H1 (cell line): ENCODE measurements around the gene KIF3B. TPM values are rescaled to one million over a fixed set of nuclear protein-coding genes. Genes with fewer than 3 reads are reported as not detected.

ENCODE experiments used
- CTCF ChIA-PET: fragments of 300-600 bp; sonication (Branson Sonifier 250); formaldehyde crosslinking; loops from one replicate; lab custom pipeline; 2021; ENCODE audit not compliant: partially characterized antibody; lab: Charles Lee
- POLR2A ChIA-PET: fragments of 300-600 bp; sonication (Branson Sonifier 250); formaldehyde crosslinking; loops from one replicate; lab custom pipeline; 2021; ENCODE audit warnings: inconsistent platforms; ENCODE audit not compliant: partially characterized antibody; lab: Charles Lee
- DNase-seq, 2 experiments: peaks; one replicate each; pipeline versions ENCODE4 v3.0.0 to v3.0.0-alpha.2; 2010 to 2022; ENCODE audit warnings: low spot score in 2 of 2, low read depth in 1 of 2, mixed read lengths in 1 of 2
- FAIRE-seq: peaks from 2 replicates; lab custom pipeline; 2011; peaks lifted over from hg19 to GRCh38; lab: Jason Lieb, UNC
- H2AFZ ChIP-seq: 2 replicates; pipeline ENCODE4 v1.8.1; 2012; ENCODE audit warnings: low read length, inconsistent platforms
- H2AK5ac ChIP-seq: 2 replicates; pipeline ENCODE4 v1.6.1; 2013; ENCODE audit warnings: low read depth, low read length
- H2BK120ac ChIP-seq: replicated peaks from 2 replicates; pipeline ENCODE3; 2013; ENCODE audit warnings: low read depth, low read length, inconsistent platforms
- H2BK12ac ChIP-seq: 2 replicates; pipeline ENCODE4 v1.6.1; 2013; ENCODE audit warnings: low read depth, low read length
- H2BK15ac ChIP-seq: 2 replicates; pipeline ENCODE4 v1.6.1; 2013; ENCODE audit warnings: low read length
- H2BK20ac ChIP-seq: 2 replicates; pipeline ENCODE4 v1.6.1; 2013; ENCODE audit warnings: low read length
- H2BK5ac ChIP-seq: 2 replicates; pipeline ENCODE4 v1.6.1; 2013; ENCODE audit warnings: low read depth, low read length
- H3K14ac ChIP-seq: 2 replicates; pipeline ENCODE4 v1.6.1; 2013; ENCODE audit warnings: inconsistent platforms; ENCODE audit not compliant: insufficient read length
- H3K18ac ChIP-seq: 2 replicates; pipeline ENCODE4 v1.6.1; 2013; ENCODE audit warnings: low read length; ENCODE audit errors: extremely low read depth
- H3K23ac ChIP-seq: 2 replicates; pipeline ENCODE4 v1.6.1; 2013; ENCODE audit warnings: inconsistent platforms; ENCODE audit not compliant: insufficient read length
- H3K23me2 ChIP-seq: 2 replicates; pipeline ENCODE4 v1.6.1; 2013; ENCODE audit warnings: low read depth, low read length
- H3K27ac ChIP-seq: 2 replicates; pipeline ENCODE4 v1.6.1; 2011; ENCODE audit warnings: low read depth, low read length, inconsistent platforms
- H3K27me3 ChIP-seq, 4 experiments: replicated peaks in 1 of 4; 1 replicate in 1 of 4; 2 replicates in 3 of 4; pipeline versions ENCODE4 v1.6.1 to v1.8.1; 2011 to 2013; ENCODE audit warnings: low read length in 3 of 4, mild to moderate bottlenecking in 3 of 4, inconsistent platforms in 2 of 4, mixed read lengths in 2 of 4, moderate library complexity in 1 of 4; ENCODE audit not compliant: control insufficient read depth in 3 of 4, insufficient read depth in 3 of 4; ENCODE audit errors: extremely low read depth in 1 of 4
- H3K36me3 ChIP-seq, 4 experiments: 2 replicates each; pipeline versions ENCODE4 v1.6.1 to v1.8.1; 2011 to 2013; ENCODE audit warnings: mild to moderate bottlenecking in 4 of 4, low read length in 3 of 4, moderate library complexity in 2 of 4, control low read depth in 1 of 4, inconsistent platforms in 1 of 4; ENCODE audit not compliant: insufficient read depth in 4 of 4, control insufficient read depth in 2 of 4
- H3K4ac ChIP-seq: replicated peaks from 2 replicates; pipeline ENCODE3; 2013; ENCODE audit warnings: low read length, low read depth, mixed read lengths, inconsistent platforms; ENCODE audit not compliant: insufficient read length
- H3K4me1 ChIP-seq, 4 experiments: replicated peaks in 1 of 4; 1 replicate in 1 of 4; 2 replicates in 3 of 4; pipeline versions ENCODE4 v1.6.1 to v1.8.1; 2011 to 2013; ENCODE audit warnings: low read length in 3 of 4, inconsistent platforms in 2 of 4, mixed read lengths in 1 of 4; ENCODE audit not compliant: insufficient read depth in 4 of 4, control insufficient read depth in 3 of 4
- H3K4me2 ChIP-seq, 2 experiments: 2 replicates each; pipeline versions ENCODE4 v1.6.1 to v1.8.1; 2011 to 2013; ENCODE audit warnings: low read depth in 2 of 2, low read length in 2 of 2, control low read depth in 1 of 2, inconsistent platforms in 1 of 2, mild to moderate bottlenecking in 1 of 2; ENCODE audit not compliant: insufficient read depth in 1 of 2
- H3K4me3 ChIP-seq, 4 experiments: fragments of 200-600, 300-600 bp in 1 of 4; sonication (generic), shearing (Covaris generic), sonication (Bioruptor Twin) in 1 of 4; 2 replicates each; pipeline versions ENCODE4 v1.5.1 to v1.8.1; 2011 to 2016; ENCODE audit warnings: low read length in 4 of 4, low read depth in 3 of 4, control low read depth in 2 of 4, inconsistent platforms in 2 of 4, mild to moderate bottlenecking in 2 of 4, mixed read lengths in 1 of 4, moderate library complexity in 1 of 4; ENCODE audit not compliant: insufficient read depth in 2 of 4; ENCODE audit errors: extremely low read depth in 1 of 4
- H3K56ac ChIP-seq: replicated peaks from 2 replicates; pipeline ENCODE3; 2013; ENCODE audit warnings: low read depth, mild to moderate bottlenecking, mixed read lengths, low read length, inconsistent platforms; ENCODE audit not compliant: insufficient read length
- H3K79me1 ChIP-seq: 2 replicates; pipeline ENCODE4 v1.6.1; 2013; ENCODE audit warnings: low read depth, low read length, control low read depth
- H3K79me2 ChIP-seq, 2 experiments: 2 replicates each; pipeline versions ENCODE4 v1.6.1 to v1.8.1; 2012 to 2013; ENCODE audit warnings: low read length in 2 of 2, mild to moderate bottlenecking in 2 of 2, inconsistent platforms in 1 of 2; ENCODE audit not compliant: insufficient read depth in 2 of 2, control insufficient read depth in 1 of 2
- H3K9ac ChIP-seq, 4 experiments: replicated peaks in 1 of 4; 1 replicate in 1 of 4; 2 replicates in 3 of 4; pipeline versions ENCODE4 v1.6.1 to v1.8.1; 2011 to 2013; ENCODE audit warnings: low read depth in 3 of 4, low read length in 3 of 4, control low read depth in 2 of 4, mild to moderate bottlenecking in 2 of 4, moderate library complexity in 2 of 4, inconsistent platforms in 1 of 4; ENCODE audit errors: extremely low read depth in 1 of 4
- H3K9me3 ChIP-seq, 2 experiments: 2 replicates each; pipeline versions ENCODE4 v1.6.1 to v1.8.1; 2012 to 2013; ENCODE audit warnings: mild to moderate bottlenecking in 2 of 2, moderate library complexity in 2 of 2, control low read depth in 1 of 2, inconsistent platforms in 1 of 2, low read depth in 1 of 2, low read length in 1 of 2, mixed read lengths in 1 of 2; ENCODE audit not compliant: insufficient read depth in 2 of 2
- H4K20me1 ChIP-seq, 2 experiments: replicated peaks in 1 of 2; 2 replicates each; pipeline versions ENCODE3 to v1.8.1; 2011 to 2013; ENCODE audit warnings: inconsistent platforms in 2 of 2, low read length in 2 of 2, mild to moderate bottlenecking in 1 of 2; ENCODE audit not compliant: insufficient read depth in 2 of 2, control insufficient read depth in 1 of 2
- H4K5ac ChIP-seq: 2 replicates; pipeline ENCODE4 v1.6.1; 2013; ENCODE audit warnings: low read length, low read depth, mixed read lengths, inconsistent platforms; ENCODE audit not compliant: insufficient read length
- H4K8ac ChIP-seq: 2 replicates; pipeline ENCODE4 v1.8.0; 2013; ENCODE audit warnings: mild to moderate bottlenecking, moderate library complexity, low read length, inconsistent platforms; ENCODE audit not compliant: insufficient read depth; ENCODE audit errors: extremely low read depth
- H4K91ac ChIP-seq: replicated peaks from 2 replicates; pipeline ENCODE3; 2013; ENCODE audit warnings: low read length, mixed read lengths, inconsistent platforms; ENCODE audit not compliant: insufficient read length
- ATF3 ChIP-seq: IDR thresholded peaks from 2 replicates; pipeline ENCODE4 v1.6.1; 2011; ENCODE audit warnings: low read depth, mild to moderate bottlenecking, low read length; ENCODE audit not compliant: insufficient read depth
- CHD2 ChIP-seq: IDR thresholded peaks from 2 replicates; pipeline ENCODE4 v1.6.1; 2012; ENCODE audit warnings: low read length, improper control_type of control experiment
- CREB1 ChIP-seq: IDR thresholded peaks from 2 replicates; pipeline ENCODE4 v1.6.1; 2012; ENCODE audit warnings: inconsistent platforms
- CTCF ChIP-seq, 3 experiments: IDR thresholded peaks; 1 replicate in 2 of 3; 2 replicates in 1 of 3; pipeline versions ENCODE4 v1.5.1 to v1.6.1; 2011; ENCODE audit warnings: low read length in 3 of 3, mild to moderate bottlenecking in 3 of 3, inconsistent platforms in 2 of 3, low read depth in 1 of 3, moderate library complexity in 1 of 3; ENCODE audit not compliant: insufficient read depth in 1 of 3; ENCODE audit errors: control extremely low read depth in 1 of 3
- EP300 ChIP-seq, 2 experiments: IDR thresholded peaks; 1 replicate in 1 of 2; 2 replicates in 1 of 2; pipeline ENCODE4 v1.6.1; 2011 to 2012; ENCODE audit warnings: low read depth in 2 of 2, low read length in 2 of 2, mild to moderate bottlenecking in 2 of 2, borderline replicate concordance in 1 of 2, inconsistent platforms in 1 of 2, moderate library complexity in 1 of 2
- PHF8 ChIP-seq: fragments of 200-600 bp; sonication (generic); conservative IDR thresholded peaks from 2 replicates; pipeline ENCODE4 v1.7.1; 2012; ENCODE audit warnings: low read depth, mild to moderate bottlenecking, inconsistent platforms, low read length, moderate library complexity
- POLR2AphosphoS5 ChIP-seq: IDR thresholded peaks from 2 replicates; pipeline ENCODE4 v1.6.1; 2011; ENCODE audit warnings: low read depth, low read length
- RAD21 ChIP-seq, 2 experiments: IDR thresholded peaks in 1 of 2; conservative IDR thresholded peaks in 1 of 2; 2 replicates each; pipeline ENCODE4 v1.6.1; 2011; ENCODE audit warnings: low read depth in 2 of 2, low read length in 2 of 2, improper control_type of control experiment in 1 of 2, inconsistent platforms in 1 of 2, mild to moderate bottlenecking in 1 of 2, moderate library complexity in 1 of 2
- RBBP5 ChIP-seq: IDR thresholded peaks from 2 replicates; pipeline ENCODE4 v1.7.1; 2012; ENCODE audit warnings: low read depth, mild to moderate bottlenecking, inconsistent platforms, low read length, moderate library complexity, borderline replicate concordance
- SUZ12 ChIP-seq: fragments of 200-600 bp; sonication (generic); IDR thresholded peaks from 2 replicates; pipeline ENCODE4 v1.6.1; 2012; ENCODE audit warnings: mild to moderate bottlenecking, inconsistent platforms, low read length, moderate library complexity, mixed read lengths
- WGBS, 2 experiments: shearing (Covaris generic) in 1 of 2; methylation state at CpG; one replicate each; pipeline versions ENCODE4 v1.1.6 to v1.1.7; 2013 to 2015; ENCODE audit warnings: low lambda C conversion rate in 2 of 2, mixed read lengths in 2 of 2, inconsistent platforms in 1 of 2, low coverage in 1 of 2, missing lambda C conversion rate in 1 of 2; ENCODE audit not compliant: insufficient replicate concordance in 2 of 2, insufficient coverage in 1 of 2, insufficient read length in 1 of 2; ENCODE audit errors: extremely low coverage in 1 of 2, missing lambda C conversion rate in 1 of 2; 5-methylcytosine and 5-hydroxymethylcytosine counted together
- polyA plus RNA-seq, 7 experiments: library from polyadenylated mRNA; depleted of rRNA in 3 of 7; stranded (reverse) in 5 of 7; unstranded in 2 of 7; fragments of >200 nt in 5 of 7; fragments of 200-250 nt in 2 of 7; gene quantifications; 1 replicate in 5 of 7; 2 replicates in 1 of 7; 4 replicates in 1 of 7; pipeline versions ENCODE4 v1.2.1 to v1.2.3, GENCODE V29; 2011 to 2013; ENCODE audit warnings: missing spikeins in 2 of 7, mixed read lengths in 2 of 7
- total RNA-seq: library from RNA; stranded (reverse); fragmentation: NEBNext Ultra II Directional; extraction: Animal tissue kit (Norgen Biotek cat#: 25700); gene quantifications from 2 replicates; pipeline ENCODE4 v1.2.1, GENCODE V29; 2021

The KIF3B gene
- total and polyA plus RNA-seq, 2 of the 8 experiments (the other 6 are each of a cell fraction or from before 2014, with no cell fraction given), result 10.1 to 22.4 TPM

GRCh38 chr20:32285082-32285620 is 7.7 kb downstream of the KIF3B start:
- no peak overlapping the region for H2AFZ ChIP-seq
- no peak overlapping the region for H2AK5ac ChIP-seq
- H3K4me3 ChIP-seq, result no peak overlapping the region
- no peak overlapping the region for H3K23ac ChIP-seq
- no peak overlapping the region for H3K56ac ChIP-seq
- no peak overlapping the region for H3K27ac ChIP-seq
- H3K4ac ChIP-seq, result no peak overlapping the region
- no peaks in the 10 kb centered on the region for H3K79me2 ChIP-seq
- H3K27me3 ChIP-seq, result no peaks in the 10 kb centered on the region
- H3K18ac ChIP-seq, result no peak overlapping the region
- no peak overlapping the region for H4K5ac ChIP-seq
- H3K23me2 ChIP-seq, result no peaks in the 10 kb centered on the region
- no peak overlapping the region for H3K14ac ChIP-seq
- H3K9ac ChIP-seq, result no peak overlapping the region
- no peak overlapping the region for H4K8ac ChIP-seq
- no peak overlapping the region for H2BK15ac ChIP-seq
- FAIRE-seq, result no peak
- peaks cover 0 to 5% of the 10 kb centered on the region in 2 experiments for H4K20me1 ChIP-seq
- no peaks in the 10 kb centered on the region for H3K36me3 ChIP-seq
- 75% methylated on average over 3 of the region's 3 CpGs; no CpG with 5 or more reads in 1 of the 2 experiments for WGBS, 2 experiments
- no peak overlapping the region for H2BK5ac ChIP-seq
- no peak overlapping the region for H2BK12ac ChIP-seq
- no peak overlapping the region for H2BK20ac ChIP-seq
- no peak overlapping the region for H2BK120ac ChIP-seq
- POLR2A ChIA-PET, result interaction anchor here (0.6 to 1.4 kb wide), 2 partner anchors 146 to 396 kb away, joined by 3 to 4 read pairs; no protein-coding TSS in a partner anchor
- H3K9me3 ChIP-seq, result no peaks in the 10 kb centered on the region
- no peak for DNase-seq
- no peaks in the 10 kb centered on the region; the same call in 1 of the 2 replicates for H3K79me1 ChIP-seq
- CTCF ChIA-PET, result no interaction called here
- H4K91ac ChIP-seq, result no peak overlapping the region
- no peaks in the 10 kb centered on the region for H3K4me1 ChIP-seq
- H3K4me2 ChIP-seq, result no peak overlapping the region
- TF ChIP-seq POLR2AphosphoS5 (no peak), RAD21 (IDR thresholded peaks at IDR 0.05 in 1 of 2, conservative IDR thresholded peaks at IDR 0.05 in 1 of 2; ENCODE audit: low read depth in 2 of 2, low read length in 2 of 2) (no peak), CREB1 (no peak), EP300 (IDR thresholded peaks at IDR 0.05; ENCODE audit: borderline replicate concordance in 1 of 2, low read depth in 2 of 2, low read length in 2 of 2) (no peak), CHD2 (no peak), ATF3 (no peak), CTCF (IDR thresholded peaks at IDR 0.05; ENCODE audit: control extremely low read depth in 1 of 3, insufficient read depth in 1 of 3, low read depth in 1 of 3, low read length in 3 of 3) (no peak), RBBP5 (no peak), SUZ12 (no peak), PHF8 (no peak)
